CD4-positive, alpha-beta T cell treated with Interleukin-21 for 1 hour (primary cell): ENCODE measurements around the gene DIDO1.

Source experiments
- DNase-seq: peaks from one replicate; pipeline ENCODE4 v3.0.0-alpha.2; 2020

Gene DIDO1

GRCh38 chr20:62889871-62890270 is 36.4 kb downstream of the DIDO1 start:
- DNase-seq = no peak

DNA sequence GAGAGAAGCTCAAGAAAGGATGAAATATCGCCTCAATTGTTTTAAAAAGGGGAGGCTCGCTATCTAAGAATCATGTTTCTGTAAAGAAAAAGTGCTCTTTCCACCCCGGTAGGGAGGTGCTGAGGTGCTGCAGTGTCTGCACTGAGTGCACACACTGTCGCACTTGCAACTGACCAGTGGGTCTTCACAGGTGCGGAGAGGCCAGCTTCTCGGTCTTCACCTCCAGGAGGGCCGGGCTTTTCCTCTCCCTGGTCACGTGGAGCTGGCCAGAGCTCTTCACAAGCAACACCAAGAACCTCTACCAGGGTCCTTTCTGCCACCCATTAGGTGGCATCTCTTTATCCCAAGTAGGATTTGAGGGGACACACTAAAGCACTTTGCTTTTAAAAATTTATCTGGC is 36.9 kb downstream of the DIDO1 start:
- DNase-seq = no peak

DNA sequence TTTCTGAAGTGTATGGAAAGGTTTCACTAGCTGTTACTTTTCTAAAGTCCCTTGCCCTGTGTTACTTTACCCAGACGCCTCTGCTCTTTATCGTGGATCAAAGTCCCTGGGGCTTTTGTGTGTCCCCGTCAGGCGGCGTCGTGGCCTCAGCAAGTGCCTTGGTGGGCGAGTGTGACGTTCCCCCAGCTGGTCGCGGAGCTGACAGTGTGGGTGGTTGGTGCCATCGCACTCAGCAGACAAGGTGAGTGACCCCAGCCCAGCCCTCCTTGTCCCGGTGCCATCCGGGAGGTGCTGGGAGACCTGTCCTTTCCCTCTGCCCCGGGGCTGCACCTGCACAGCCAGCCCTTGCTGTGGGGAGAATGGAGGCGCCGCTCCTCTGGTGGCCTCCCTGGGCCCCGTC is 37.4 kb downstream of the DIDO1 start:
- DNase-seq = no peak

DNA sequence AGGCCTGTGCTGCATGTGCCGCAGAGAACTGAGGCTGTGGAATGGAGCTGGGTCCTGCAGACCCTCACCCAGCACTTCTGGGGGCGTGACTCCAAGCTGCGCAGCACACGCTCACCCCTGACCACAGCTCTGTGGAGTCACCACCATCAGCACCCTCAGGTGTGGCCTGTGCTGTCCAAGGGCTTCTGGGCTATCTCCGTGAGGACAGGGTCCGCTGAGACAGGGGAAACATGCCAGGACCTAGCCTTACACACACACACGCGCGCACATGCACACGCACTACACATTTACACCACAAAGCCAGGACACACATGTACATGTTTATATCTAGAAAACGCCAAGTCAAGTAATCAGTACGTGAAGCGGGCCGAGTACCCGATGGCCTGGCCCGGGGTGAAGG is 37.9 kb downstream of the DIDO1 start:
- DNase-seq = no peak

- DNase-seq = no peak
Measured at GRCh38 chr20:62887860-62888239, 38.5 kb downstream of the DIDO1 start.

GRCh38 chr20:62887152-62887859 is 39.0 kb downstream of the DIDO1 start:
- DNase-seq = peak; percentile 47

DNA sequence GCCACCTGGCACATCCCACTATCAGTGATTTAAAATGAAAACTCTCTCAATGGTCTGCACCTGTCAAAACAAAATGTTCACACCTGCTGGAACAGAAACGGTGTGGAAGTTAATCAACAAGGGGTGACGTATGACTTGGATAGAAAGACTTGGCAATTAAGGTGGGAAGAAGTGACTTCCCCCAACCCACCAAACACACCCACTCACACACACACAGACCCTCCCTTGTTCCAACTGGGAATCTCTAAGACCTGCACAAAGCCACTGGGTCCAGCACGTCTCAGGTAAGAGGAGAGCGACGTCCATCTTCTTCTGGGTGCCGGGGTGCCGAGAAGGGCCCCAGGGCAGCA is 39.6 kb downstream of the DIDO1 start:
- DNase-seq = no peak

- no peak for DNase-seq
Measured at GRCh38 chr20:62885896-62886708, 40.2 kb downstream of the DIDO1 start.

DNA sequence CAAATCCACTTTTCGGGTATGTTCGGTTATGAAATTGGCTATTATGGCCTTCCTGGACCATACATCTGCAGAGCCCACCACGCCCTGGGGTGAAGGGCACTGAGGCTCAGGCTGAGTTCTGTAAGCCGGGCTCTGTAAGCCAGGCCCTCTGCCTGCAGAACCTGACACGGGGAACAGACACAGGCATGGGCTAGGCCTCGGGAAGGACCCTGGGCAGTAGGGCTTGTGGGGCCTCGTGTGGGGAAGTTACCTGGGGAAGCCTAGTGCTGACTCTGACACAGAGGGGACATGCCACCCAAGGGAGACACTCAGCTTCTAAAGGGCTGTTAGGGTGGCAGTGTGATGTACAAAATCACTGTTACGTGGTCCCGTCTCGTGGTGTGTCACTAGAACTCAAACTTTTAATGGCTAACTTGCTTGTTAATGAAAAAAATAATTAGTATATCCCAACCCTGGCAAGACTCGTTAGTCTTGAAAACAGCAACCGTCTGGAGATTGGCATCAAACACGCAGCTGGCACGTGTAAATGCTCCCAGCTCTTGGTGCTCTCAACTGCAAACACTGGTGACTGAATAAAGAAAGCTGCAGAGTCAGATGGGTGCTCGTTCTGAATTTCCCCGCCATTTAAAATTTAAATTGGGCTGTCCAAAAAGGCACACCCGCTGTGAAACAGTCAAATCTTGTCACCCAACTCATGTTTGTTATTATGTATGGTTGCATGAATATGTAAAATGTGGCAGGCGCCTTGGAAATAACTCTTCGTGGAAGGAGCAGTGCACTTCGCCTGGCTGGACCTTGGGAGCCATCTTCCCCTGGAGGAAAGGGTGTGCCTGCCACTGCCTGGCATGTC is 41.0 kb downstream of the DIDO1 start:
- no peak for DNase-seq

DNA sequence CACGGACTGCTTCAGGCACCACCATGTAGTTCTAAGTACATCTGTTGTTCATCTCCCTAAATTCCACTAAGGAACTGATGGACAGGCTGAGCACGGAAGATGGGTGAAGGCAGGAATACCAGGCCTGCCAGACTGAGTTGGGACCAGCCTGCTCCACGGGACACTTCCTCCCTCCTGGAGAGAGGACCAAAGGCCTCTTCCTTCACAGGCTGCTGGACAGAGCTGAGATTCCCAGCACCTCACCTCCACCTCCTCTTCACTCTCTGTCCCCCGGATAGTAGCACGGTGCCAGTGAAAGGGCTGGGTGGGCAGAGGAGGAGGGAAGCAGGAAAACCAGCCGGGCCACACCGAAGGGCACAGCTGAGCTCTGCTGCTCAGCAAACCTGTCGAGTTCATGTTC is 41.7 kb downstream of the DIDO1 start:
- DNase-seq = no peak

- DNase-seq = no peak
Measured at GRCh38 chr20:62882426-62882825, 43.9 kb downstream of the DIDO1 start.

DNA sequence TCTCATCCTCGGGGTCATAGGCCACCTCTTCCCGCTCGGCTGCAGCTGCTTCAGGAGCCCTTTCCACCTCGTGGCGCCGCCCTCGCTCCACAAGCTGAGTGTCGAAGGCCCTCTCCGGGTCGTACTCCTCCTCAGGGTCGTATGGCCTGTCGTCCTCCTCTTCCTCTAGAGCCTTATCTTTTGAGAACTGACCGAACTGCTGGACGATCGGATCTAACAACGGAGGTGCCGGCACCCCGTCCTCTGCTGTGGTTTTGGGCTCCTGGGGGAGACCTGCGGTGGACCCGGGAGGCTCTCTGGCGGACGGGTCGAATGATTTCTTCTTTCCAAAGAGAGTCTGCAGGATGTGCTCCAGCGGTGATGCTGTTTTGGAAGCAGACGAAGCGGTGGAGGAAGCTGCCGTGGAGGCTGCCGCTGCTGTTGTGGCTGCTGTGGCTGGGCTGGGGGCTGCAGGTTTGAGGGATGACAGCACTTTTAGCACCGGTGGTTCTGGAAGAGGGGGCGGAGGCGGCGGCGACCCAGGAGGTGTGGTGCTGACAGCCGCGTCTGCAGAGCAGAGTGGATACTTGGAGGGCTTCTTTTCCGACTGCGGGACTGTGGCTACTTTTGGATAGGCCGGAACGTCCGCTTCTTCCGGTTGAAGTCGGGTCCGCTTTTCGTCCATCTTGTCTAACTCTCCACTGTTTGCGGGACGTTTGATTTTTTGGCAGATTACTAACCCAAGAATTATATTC is 44.5 kb downstream of the DIDO1 start:
- no peak for DNase-seq

DNA sequence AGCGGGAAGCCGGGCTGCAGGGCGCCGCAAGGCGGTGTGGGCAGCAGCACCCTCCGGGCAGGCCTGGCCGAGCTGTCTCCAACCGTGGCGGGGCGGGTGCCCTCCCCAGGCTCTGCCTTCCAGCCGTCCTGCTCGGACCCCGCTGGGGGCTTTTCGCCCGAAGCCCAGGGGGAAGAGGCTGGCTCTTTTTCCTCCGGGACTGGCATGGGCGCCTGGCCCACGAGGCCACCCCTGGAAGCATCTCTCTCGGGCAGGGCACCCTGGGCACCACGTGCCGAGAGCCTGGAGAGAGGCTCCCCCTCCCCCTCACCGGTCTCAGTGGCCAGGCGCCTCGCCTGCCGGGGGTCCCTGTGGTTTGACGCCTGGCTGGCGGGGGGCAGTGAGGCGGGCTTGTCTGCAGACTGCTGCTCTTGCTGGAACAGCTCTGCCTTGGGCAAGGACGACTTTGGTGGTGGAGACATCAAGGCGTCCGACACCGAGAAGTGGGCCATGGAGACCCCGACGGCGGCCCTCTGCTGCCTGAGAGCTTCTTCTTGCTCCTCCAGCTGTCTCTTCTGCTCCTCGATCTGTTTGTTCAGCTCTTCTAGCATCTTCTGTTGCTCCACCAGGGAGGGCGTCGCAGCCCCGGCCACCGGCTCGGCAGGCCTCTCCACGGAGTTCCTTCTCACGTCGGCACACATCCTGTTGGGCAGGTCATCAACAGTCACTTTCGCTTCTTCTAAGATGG is 45.2 kb downstream of the DIDO1 start:
- no peak for DNase-seq

- DNase-seq = no peak
Measured at GRCh38 chr20:62880147-62880934, 46.0 kb downstream of the DIDO1 start.

GRCh38 chr20:62879275-62880146 is 46.8 kb downstream of the DIDO1 start:
- no peak for DNase-seq

DNA sequence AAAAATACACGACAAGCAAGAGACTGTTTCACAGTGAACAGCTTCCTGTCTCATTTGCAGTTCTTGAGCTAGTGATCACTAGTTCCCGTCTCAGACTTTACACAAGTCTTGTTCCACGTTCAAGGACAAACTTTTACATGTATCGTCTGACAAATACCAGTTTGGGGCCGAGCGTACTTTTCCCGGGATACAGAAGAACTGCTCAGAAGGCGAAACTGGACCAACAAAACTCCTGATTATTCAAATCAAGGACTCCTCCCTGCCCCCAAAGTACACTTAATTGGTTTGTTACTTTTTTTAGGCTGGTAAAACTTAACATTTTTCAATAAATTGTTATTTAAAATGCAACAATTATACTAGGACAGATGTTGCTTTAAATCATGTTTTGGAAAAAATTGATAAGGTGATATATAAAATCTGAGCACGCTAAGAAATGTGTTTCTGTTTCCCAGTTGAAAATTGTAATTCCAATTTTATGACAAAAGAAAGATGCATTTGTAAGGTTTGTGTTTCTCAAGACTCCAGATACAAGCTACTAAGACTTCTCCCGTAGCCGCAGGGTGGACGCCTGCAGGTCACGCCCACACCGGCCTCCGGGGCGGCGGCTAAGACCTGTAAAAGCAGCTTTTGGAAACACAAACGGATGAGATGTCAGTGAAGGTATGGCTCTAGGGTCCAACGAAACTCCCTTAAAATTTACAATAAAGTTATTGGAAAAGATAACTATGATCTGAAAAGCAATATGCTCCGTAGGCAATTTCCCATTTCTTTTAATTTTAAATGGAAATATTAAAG is 47.9 kb downstream of the DIDO1 start:
- DNase-seq = no peak

DNA sequence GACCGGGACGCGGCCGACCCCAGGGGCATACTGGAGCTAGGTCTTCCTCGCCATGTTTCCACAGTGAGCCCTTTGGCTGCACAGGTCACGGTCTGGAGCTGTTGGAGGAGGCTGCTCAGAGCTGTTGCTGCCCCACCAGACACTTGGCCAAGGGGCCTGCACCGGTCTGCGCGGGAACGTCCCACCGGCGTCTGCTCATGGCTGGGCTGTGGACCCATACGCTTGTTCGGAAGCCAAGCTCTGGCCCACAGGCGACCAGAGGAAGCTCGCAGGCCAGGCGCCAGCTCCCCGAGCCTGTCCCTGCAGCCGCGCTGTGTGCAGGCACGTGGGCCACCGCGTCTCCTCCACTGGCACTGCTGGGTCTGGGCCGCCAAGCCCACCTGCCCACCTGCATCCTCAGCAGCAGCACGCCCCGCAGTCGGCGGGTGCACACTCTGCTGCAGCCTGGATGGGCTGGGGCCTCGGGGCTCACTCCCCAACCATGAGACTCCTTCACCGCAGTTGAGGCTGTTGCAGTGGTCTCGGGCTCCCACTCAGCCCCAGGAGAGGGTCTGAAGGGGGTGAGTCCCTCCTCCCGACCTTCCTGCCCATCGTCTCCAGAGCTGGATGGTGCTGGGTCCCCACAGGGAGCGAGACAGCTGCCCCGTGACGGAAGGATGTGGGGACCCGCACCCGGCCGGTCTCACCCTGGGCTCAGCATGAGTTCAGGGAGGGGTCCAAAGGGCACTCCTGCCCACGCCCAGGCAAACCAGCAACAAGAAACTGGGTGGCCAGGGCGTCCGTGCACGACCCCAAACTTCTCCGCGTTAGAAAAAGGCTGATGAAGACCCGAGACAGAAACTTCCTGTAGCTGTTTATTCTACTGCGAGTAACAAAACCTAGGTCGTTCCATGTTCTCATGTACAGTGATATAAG is 49.1 kb downstream of the DIDO1 start:
- DNase-seq = no peak

- no peak for DNase-seq
Measured at GRCh38 chr20:62876501-62876901, 49.8 kb downstream of the DIDO1 start.
